HG03442 (cell line): ENCODE results near the gene SERPINB3.
"Not testable (repeated sequence)": the region's sequence is repeated elsewhere in the genome, so short reads cannot be mapped to it uniquely, and the experiment has no call there.

Experiments
- ATAC-seq: cut with Tn5 transposase; IDR thresholded peaks from one replicate; pipeline ENCODE4 v1.9.1; 2021; ENCODE audit warnings: mild to moderate bottlenecking, moderate library complexity; ENCODE audit not compliant: unreplicated experiment

SERPINB3 gene

GRCh38 chr18:63661750-63662149 is at the start of gene SERPINB3:
Gene SERPINB3, minus strand, starts transcription at chr18:63661893. Its CDS starts 677 bp downstream, at chr18:63661216.
- ATAC-seq = not testable (repeated sequence)

DNA sequence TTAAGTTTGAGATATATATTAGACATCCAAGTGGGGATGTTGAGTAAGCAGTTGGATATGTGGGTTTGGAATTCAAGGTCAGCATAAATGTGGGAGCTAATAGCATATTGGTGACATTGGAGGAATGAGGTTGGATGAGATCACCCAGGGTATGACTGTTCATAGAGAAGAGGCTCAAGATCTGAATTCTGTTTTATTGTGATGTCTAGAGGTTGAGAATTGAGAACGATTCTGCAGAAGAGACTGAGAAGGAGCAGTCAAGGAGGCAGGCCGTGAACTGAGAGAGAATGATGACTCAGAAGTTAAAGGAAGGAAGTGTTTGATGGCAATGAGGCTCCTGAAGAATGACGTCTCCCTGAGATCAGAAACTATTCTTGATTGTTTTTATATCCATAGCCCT is 47.0 kb upstream of the SERPINB3 start:
- no peak for ATAC-seq

GRCh38 chr18:63707816-63708215 is 46.1 kb upstream of the SERPINB3 start:
- no peak for ATAC-seq

GRCh38 chr18:63705401-63705800 is 43.7 kb upstream of the SERPINB3 start:
- no peak for ATAC-seq

GRCh38 chr18:63702660-63703059 is 41.0 kb upstream of the SERPINB3 start, which contains the start of gene SERPINB11:
Gene SERPINB11, plus strand, starts transcription at chr18:63702960. Its CDS starts 7,234 bp downstream, at chr18:63710194.
- ATAC-seq = no peak

DNA sequence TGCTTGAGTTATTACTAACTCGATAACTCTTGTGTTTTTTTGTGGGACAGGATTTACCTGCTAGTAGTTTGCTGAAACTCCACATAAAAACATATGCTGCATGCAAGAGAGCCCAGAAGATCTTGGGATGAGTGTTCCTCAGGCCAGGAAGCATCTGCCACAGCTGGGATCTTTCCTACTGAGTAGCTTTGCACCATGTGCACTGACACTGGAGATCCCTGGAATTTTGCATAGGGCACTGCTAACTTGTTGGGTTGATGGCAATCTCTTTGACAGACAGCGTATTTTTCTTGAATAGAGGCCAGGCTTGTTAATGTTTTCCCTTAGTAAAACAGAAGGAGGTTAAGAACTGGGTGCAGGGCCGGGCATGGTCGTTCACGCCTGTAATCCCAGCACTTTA is 40.3 kb upstream of the SERPINB3 start:
- ATAC-seq = no peak

DNA sequence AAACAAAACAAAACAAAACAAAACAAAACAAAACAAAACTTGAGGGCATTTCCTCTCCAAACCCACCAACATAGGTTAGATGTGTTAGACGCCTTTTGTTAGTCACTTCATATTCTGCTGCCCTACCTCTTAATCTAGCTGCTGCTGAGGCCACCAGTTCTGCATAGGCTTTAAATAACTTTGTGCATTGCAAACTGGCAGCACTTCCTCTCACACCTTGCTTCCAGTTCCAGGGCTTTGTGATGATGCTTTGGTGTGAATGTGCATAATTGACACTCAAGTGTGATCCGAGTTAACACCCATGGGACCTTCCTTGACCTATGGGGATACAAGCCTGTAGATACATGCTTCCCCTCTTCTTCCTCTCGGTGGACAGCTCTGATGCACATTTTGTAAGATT is 38.8 kb upstream of the SERPINB3 start:
- no peak for ATAC-seq

- no peak for ATAC-seq
Measured at GRCh38 chr18:63697097-63697660, 35.5 kb upstream of the SERPINB3 start.

GRCh38 chr18:63689064-63689463 is 27.4 kb upstream of the SERPINB3 start:
- ATAC-seq = no peak

DNA sequence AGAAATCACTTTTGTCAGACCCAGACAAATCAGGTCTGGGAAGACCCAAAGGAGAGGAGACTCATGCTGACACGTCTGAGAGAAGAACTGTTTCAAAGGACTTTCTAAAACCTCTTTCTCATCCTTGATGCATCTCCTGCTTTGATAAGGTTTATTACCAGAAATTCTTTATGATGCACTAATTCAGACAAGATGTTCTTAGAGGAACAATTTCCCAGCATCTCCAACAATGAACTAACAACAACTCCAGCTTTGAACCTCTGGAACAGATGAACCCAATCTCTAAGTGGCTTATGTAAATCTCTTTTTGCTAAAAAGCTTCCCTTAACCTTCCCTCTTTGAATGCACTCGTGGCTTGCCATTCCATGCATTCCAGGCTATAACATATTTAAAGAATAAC is 25.2 kb upstream of the SERPINB3 start:
- no peak for ATAC-seq

DNA sequence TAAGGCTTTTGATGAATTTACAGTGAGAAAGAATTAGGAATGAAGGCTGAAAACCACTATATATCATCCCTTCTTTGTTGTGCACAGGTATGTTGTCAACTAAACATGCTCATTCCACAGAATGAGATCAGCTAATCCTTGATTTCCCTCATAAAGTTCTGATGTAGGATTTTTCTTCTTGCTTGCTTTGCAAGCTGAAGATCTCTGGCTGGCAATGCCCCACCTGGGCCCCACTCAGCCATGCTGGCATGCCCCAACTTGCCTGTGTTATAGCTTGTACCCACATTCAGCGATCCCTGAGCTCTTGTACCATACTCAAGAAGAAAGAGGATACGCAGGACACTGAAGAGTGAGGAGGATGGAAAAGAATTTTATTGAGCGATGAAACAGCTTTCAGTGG is 23.0 kb upstream of the SERPINB3 start:
- no peak for ATAC-seq

- no peak for ATAC-seq
Measured at GRCh38 chr18:63683890-63684289, 22.2 kb upstream of the SERPINB3 start.

DNA sequence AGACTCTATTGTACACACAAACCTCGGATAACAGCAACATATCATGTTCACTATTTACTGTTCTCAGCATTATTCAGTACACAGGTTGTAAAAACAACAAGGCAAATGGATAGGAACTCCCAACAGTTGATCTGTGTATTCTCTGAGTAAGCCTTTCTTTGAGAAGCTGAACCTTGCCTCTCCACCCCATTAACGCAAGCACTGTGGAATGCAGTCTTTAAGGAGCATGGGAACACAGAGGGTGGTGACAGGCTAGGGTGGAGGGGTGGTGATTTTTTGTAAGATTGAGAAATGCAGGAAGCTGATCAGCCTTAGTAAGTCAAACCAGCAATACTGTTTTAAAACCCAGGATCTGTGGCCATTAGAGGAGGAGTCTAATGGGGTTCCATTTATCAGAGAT is 21.5 kb upstream of the SERPINB3 start:
- ATAC-seq = no peak

DNA sequence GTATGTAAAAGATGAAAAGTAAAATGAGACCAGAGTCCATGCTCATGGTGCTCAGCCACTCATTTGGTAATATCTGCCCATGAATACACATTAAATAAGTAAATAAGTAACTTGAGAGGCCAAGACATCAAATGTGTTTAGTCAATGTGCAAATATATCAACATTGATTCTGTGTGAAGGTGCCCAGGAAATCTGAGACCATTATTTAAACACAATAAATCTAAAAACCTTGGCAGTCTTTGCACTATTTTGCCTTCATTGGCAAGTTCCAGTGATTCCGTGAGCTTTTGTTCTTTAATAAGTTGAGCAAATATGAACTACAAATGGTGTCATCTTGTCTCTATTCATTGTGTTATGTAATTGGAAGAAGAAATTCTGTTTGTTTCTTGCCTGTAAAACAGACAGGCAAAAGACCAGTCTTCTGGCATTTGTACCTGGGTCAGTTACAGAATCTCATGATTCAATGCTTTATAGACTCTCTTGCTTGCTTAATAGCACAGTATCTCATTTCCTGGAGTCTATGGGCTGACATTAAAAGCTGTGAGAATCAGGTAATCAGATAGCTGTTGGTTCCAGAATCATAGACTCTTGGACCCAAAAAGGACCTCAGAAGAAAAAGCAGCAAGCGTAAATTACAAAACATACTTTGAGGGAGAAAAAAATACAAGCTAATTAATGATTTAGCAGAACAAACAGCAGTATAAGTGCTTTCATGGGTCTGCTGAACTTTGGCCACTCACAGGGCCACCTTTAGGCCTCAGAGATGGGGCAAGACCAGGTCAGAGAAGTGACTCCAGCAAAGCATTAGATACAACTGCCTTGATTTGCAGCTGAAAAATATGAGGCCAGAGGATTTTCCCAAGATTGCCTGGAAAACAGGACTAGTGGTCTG is 20.0 kb upstream of the SERPINB3 start:
- ATAC-seq = no peak

DNA sequence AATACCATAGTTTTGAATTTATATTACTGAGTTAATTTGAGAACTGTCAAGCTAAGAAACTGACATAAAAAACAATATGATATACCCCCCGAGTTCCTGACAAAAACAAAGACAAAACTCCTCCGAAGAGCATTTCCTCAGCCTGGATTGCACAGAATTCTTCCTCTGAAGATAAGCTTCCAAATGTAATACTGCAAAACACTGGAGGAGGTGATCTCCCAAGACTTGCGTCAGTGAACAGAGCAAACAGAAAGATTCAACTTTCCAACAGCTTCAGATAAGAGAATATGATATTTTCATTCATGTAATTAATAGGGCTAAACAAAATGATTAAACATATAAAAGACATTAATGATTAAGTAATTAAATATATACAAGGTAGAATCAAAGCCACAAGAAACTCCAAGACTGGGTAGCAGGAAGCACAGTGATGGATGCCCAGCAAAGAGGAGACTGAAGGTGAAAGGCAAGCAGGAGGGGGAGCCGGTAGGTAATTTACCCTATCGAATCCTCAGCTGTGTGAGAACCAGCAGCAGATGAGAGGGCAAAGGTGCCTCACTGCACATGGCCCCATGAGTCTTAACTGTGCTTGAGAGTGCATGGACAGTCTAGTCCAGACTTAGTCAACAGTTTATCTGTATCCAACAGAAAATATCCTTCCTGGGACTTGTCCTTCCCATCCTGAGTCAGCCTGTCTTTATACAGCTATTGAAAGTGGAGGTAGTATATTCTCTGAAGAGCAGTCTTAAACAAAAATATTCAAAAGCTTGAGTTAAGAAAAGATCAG is 18.3 kb upstream of the SERPINB3 start:
- ATAC-seq = no peak

- ATAC-seq = no peak
Measured at GRCh38 chr18:63677500-63678225, 16.0 kb upstream of the SERPINB3 start.

DNA sequence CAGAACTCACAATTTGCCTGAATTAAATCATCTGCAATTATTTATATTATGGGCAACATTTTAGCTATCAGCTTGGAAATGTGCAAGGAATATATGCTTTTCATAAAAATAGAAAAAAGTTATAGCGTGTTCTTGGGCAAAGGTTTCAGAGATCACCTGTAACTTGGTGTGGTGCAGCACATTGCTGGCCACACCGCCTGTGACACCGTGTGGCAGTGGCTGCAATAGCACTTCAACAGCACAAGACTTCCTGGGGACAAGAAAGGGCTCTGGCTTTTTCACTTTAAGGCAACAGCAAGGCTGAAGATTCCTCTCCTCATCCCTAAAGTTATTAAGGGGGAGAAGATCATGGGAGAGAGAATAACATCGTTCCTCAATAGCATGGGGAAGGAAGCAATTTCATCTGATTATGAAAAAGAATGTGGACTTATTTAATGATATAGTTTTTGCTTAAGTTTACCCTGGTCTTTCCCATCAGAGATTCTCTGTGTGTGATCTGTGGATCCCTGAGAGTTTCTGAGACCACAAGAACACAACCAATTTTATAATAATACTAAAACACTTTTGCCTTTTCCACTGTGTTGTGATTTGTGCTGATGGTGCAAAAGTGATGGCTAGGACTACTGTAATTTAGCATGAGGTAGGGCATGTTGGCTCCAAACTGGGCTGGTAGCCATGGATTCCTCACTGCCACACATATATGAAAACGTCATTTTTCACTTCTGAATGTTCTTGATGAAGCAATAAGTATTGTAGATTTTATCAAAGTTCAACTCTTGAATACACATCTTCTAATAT is 15.0 kb upstream of the SERPINB3 start:
- ATAC-seq = no peak

GRCh38 chr18:63664571-63664970 is 2.9 kb upstream of the SERPINB3 start:
- no peak for ATAC-seq

GRCh38 chr18:63658920-63659319 is 2.8 kb downstream of the SERPINB3 start:
- ATAC-seq = not testable (repeated sequence)

- ATAC-seq = not testable (repeated sequence)
Measured at GRCh38 chr18:63650271-63650670, 11.4 kb downstream of the SERPINB3 start.
